OCI-LY7 (cell line): ENCODE measurements around the gene NCAPD2.

Experiments used
- EZH2phosphoT487 ChIP-seq: fragments of 200-600 bp; sonication (generic); IDR thresholded peaks from 2 replicates; pipeline ENCODE4 v1.6.1; 2018; ENCODE audit warnings: low read depth, borderline replicate concordance, mild to moderate bottlenecking, mixed run types, antibody characterized with exemption, low read length, moderate library complexity, mixed read lengths
- TF ChIP-seq, protein P1 (sequence below): fragments of 200-600 bp; sonication (generic); conservative IDR thresholded peaks from 2 replicates; pipeline ENCODE4 v1.5.1; 2014; ENCODE audit warnings: mild to moderate bottlenecking, antibody characterized with exemption, low read length, moderate library complexity, mixed read lengths

DNA sequence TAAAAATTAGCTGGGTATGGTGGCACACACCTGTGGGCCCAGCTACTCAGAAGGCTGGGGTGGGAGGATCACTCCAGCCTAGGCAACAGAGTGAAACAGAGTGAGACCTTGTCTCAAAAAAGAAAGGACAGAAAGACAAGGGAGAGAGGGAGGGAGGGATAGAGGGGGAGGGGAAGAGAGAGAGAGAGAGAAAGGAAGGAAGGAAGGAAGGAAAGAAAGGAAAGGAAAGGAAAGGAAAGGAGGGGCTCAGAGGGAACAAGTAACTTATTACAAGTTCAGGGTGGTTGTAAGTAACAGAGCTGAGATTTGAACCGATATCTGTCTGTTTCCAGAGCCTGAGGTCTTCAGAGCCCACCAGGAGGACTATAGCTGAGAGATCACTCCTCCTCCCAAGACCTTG is 53.7 kb downstream of the NCAPD2 start:
- TF ChIP-seq, protein P1, sequence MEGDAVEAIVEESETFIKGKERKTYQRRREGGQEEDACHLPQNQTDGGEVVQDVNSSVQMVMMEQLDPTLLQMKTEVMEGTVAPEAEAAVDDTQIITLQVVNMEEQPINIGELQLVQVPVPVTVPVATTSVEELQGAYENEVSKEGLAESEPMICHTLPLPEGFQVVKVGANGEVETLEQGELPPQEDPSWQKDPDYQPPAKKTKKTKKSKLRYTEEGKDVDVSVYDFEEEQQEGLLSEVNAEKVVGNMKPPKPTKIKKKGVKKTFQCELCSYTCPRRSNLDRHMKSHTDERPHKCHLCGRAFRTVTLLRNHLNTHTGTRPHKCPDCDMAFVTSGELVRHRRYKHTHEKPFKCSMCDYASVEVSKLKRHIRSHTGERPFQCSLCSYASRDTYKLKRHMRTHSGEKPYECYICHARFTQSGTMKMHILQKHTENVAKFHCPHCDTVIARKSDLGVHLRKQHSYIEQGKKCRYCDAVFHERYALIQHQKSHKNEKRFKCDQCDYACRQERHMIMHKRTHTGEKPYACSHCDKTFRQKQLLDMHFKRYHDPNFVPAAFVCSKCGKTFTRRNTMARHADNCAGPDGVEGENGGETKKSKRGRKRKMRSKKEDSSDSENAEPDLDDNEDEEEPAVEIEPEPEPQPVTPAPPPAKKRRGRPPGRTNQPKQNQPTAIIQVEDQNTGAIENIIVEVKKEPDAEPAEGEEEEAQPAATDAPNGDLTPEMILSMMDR = no peak
- no peak for TF ChIP-seq EZH2phosphoT487
